ENCODE measurements around the gene BCOR.

BCOR gene

GRCh38 chrX:40083120-40083978 lies 14.4 kb downstream of the BCOR start:
- no peak for DNase-seq

- no peak for DNase-seq
Observed at GRCh38 chrX:40082447-40083119, 15.2 kb downstream of the BCOR start.

DNA sequence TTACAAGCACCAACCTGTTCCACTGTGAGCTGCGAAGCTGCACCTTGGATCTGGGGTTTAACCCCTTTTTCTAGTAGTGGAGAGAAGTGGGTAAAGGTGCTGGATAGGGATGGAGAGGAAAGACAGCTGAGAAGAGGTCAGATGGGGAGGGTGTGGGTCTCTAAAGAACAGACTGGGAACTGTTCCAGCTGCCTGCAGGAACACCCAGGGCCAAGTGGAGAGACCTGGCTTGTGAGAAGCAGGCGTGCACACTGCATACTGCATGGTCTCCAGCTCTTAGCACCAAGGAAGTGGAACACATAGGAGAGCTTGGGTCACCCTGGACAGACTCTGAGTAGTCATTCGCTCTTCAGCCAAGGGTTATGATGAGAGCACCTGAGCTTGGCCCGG lies 16.1 kb downstream of the BCOR start:
- DNase-seq = no peak

GRCh38 chrX:40080894-40081678 lies 16.7 kb downstream of the BCOR start:
- DNase-seq = no peak

DNA sequence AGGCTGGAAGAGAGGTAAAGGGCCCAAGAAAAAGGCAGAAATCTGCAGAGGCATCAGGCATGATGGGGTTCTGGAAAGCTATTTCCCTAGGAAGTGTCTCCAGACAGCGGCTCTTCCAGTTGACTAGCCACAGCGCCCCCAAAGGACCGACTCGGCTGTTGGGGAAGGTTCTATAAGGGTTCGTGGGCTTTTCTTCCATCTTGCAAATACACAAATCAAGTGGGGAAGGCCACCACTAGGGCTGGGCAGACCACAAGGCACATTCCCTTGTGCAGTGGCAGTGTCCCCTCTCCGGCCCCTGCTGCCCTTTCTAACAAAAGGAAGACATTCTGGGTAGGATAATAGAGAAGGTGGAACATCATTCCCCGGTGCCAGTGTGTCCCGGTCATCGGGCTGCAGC lies 18.2 kb downstream of the BCOR start:
- DNase-seq = no peak

DNA sequence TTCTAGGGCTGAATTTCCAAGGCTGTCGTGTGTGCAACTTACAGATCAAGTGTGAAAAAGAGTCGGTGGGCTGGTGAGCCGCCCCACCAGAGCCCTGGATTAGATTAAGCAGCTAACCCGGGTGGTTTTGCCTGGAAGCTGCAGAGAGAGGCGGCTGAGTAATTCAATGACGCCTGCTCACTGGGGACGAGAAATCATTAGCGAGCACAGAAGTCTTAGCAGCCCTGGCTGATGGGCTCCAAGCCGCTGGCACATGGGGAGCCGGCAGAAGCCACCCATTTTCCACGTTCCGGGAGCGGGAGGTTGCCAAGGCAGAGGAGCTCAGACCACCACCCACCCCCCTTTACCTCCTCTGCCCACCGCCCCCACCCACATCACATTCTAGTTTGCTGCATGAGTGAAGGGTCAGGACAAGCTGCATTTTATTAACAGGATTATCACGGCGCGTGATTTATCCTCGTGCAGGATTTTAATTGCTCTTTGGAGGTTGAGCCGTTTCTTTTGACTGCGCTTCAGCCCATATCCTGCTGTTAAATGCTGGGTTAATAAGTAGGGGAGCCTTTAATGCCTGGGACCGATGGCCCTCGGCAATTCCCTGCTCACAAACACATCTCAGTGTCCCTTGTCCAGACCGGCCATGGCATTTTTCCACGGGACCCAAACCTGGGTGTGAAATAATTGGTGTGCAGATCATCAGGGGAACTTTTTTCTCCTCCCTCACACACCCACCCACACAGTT lies 19.1 kb downstream of the BCOR start:
- DNase-seq = no peak

DNA sequence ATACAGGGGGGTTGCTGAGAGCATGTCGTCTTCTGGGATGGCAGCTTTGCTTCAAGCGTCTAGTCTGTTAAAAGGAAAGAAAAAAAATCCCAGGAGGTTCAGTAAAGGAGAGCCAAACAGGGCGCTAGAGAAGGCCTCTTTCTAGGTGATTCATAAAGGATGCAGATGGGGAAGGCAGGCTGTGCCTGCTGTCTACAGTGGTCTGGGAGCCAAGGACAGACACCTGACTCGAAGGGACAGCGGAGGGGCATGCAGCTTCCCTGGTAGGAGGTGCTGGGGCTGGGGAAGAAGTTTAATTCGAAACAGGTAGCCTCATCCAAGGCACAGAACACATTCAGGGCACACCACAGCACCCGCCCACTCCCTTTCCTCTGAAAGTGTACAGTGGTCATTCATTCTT lies 19.9 kb downstream of the BCOR start:
- no peak for DNase-seq

DNA sequence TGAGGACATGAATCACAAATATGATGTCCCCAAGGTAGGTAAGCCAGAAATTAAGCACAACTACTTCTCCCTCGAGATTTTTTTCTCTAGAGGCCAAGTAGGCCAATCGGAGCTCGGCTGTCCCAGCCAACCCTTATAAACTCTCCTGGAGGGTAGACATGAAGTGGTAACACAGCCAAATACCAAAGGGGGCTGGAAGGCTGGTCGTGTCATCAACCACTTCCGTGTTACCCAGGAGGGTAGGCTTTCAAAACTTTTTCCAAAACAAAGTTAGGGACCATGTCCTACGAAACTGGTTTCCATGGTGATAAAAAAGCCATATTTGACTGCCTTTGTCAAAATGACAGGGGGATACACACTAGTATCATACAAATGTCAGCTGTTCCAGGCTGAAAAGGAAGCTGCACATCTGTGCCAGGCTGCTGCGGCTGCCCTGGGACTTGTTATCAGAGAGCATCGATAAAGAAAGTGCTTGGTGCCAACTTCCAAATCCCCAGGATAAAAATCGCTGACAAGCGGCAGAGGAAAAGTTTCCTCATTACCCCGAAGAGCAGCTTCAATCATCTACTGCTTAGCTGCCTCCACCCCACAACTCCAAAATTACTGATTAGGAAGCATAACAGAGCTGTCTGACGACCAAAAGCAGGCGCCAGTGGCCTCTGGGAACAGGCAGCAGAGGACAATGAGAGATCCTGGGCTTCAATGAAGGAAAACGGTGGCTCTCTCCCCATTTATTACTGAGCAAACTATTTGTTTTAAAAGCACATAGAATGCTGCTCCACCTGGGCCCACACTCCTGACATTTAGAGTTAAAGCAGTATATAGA lies 20.8 kb downstream of the BCOR start:
- DNase-seq = no peak

DNA sequence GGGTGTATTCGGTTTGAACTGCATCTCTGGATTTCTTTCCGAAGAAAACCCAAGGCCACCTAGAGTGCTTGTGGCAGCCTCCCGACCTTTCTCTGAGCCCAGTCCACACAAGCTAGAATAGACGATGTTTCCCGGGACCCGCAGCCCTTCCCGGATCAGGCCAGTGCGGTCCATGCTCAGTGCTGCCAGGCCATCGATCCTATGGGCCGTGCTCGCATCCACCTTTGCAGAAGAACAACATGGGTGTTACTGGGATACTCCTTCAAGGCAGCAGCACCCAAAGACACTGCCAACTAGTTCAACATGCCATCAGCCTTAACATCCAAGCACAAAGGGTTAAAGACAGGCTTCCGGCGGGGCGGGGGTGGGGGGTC lies 22.8 kb downstream of the BCOR start:
- DNase-seq = no peak

- no peak for DNase-seq
Observed at GRCh38 chrX:40074080-40074958, 23.4 kb downstream of the BCOR start.

DNA sequence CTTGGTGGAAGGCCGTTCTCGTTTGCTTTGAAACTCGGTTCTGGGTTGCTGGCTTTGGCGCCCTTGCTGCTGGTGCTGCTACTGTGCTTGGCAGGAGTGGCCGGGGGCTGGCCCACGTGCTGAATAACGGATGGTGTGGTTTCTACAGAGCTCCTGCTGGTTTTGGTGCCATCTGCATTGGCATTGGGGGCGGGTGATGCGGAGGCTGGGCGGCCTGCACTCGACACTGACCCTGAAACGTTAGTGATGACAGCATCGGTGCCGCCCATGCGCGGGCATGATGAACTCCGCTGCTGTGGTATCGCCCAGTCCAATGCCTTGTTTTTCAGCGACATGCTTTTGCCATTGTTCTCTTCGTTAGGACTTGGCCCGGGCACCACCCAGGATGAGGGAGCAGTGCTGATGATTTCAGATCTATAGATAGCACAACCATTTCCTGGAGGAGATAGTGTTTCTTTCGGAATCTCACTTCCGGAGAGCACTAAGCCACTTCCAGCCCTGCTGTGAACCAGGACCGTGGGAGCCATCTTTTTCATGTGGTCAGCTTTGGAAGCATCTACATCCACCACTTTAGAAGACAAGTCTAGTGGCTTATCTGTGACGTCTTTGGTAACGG lies 24.2 kb downstream of the BCOR start:
- no peak for DNase-seq

- no peak for DNase-seq
Observed at GRCh38 chrX:40072246-40072645, 25.5 kb downstream of the BCOR start.

- DNase-seq = peak in 1 of 2 experiments; percentile 0
Observed at GRCh38 chrX:40068048-40068447, 29.7 kb downstream of the BCOR start.

DNA sequence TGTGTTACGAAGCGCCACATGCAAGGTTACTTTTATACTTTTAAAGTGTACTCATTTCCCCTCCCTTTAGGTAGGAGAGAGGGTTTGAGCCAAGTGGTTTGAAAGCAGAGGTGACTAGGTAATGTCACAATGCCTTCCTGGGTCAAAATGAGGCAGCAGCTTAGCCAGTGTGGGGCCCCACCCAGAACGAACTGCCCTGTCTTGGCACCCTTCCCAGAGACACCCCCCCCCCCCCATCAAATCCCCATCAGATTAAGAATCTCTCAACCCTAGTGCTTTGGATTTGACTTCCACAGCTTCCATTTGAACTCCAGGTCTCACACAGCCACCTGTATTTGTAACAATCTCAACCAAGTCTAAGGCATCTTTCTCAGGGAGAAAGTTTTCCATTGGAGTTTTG lies 31.1 kb downstream of the BCOR start:
- no peak for DNase-seq

DNA sequence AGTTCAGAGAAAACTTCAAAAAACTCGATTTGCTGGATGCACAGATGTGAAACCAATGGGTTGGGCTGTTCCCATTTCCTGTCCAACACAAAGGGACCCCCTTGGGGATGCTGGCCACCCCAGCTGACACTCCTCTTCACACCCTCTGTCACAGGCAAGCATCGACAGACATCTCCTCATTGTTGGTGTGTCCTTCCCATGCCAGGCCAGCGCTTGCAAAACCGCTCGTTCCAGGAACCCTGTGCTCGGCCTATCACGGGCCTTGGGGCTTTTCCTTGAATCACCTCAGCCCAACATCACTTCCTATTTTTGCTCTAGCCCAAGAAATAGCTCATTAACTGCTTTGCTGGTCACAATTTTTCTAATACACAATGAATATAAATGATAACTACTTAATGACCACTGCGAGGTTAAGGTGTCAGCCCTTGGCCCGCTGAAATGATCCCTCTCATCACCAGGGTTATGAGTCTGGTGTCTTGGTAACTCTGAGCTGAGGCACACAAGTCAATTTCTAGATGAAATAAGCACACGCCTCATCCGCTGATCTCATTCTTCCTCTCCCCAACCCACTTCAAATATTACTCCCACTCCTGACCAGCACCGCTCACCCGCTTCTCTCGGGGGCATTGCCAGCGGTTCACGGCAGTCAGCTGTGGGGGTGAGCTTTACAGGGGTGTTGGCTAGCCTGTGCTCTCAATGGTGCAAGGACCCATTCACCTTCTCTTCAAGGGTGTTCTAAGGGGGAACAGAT lies 32.3 kb downstream of the BCOR start:
- DNase-seq = no peak

DNA sequence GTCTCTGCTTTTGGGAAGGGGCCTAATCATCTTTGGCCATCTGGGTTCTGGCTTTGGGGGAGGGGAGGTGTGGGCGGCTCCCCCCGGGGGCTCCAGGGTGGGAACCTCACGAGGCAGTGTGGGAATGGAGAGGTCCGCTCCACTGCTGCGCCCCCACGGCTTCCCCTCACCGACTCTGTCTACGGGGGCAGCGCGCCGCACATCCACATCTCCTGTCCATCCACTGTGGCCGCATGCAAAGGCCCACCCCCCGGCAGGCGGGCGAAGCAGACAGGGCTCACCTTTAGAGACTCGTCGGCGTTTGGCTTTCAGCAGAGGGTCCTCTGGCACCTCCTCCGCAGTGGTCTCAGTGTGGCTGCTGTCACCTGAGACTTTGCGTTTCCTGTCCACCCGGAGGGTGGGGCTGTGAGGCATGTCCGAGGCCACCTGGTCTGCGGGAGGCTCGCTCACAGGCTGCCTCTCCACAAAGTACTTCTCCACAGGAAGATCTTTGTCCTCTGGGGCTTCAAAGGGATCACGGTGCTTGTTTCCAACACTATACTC lies 33.6 kb downstream of the BCOR start:
- DNase-seq = no peak

GRCh38 chrX:40063555-40063954 lies 34.2 kb downstream of the BCOR start:
- no peak for DNase-seq

DNA sequence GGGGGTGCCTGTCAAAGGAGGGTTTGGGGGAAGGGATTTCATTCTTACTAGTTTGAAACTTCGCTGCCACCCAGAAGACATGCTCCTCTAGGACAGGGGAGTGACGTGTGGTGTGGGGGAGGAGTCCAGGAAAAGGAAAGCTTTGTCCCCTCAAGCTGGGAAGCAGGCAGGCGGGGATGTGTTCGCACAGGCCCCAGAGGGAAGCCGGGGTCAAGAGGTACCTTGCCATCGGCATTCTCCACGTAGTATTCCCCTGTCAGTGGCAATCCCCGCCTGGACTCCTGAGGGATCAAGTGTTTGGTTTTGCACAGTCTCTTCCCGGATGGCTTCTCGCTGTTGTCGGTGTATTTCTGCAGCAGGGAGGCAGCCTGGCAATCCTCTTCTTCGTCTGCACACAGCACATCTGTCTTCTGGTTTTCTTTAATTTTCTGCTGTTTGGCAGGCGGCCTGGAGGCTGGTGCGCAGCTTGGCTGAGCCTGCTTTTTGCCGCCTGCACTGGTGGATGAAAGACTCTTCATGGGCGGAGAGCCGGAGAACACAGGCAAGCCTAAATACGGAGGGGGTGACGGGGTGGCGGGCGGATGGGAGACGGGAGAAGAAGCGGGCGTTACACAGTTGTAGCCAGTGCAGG lies 35.1 kb downstream of the BCOR start:
- DNase-seq = no peak

All from SW 1271 (cell line).